NCI-H2029 treated with DMSO at 0.1 percent for 48 hours (cell line): Measurements from ENCODE around the gene ERP29.
"Not testable (repeated sequence)": the region's sequence is repeated elsewhere in the genome, so short reads cannot be mapped to it uniquely, and the experiment has no call there.

Source experiments
- DNase-seq: peaks from one replicate; lab custom pipeline; 2025; lab: John Stamatoyannopoulos, UW

ERP29 gene

GRCh38 chr12:112035219-112035785 is 22.1 kb downstream of the ERP29 start:
- DNase-seq, result no peak

- DNase-seq, result not testable (repeated sequence)
Measured at GRCh38 chr12:112036614-112037013, 23.4 kb downstream of the ERP29 start.

GRCh38 chr12:112046003-112046402 is 32.8 kb downstream of the ERP29 start:
- no peak for DNase-seq

GRCh38 chr12:112049351-112049750 is 36.1 kb downstream of the ERP29 start:
- DNase-seq, result no peak

- no peak for DNase-seq
Measured at GRCh38 chr12:112061137-112061536, 47.9 kb downstream of the ERP29 start.

GRCh38 chr12:112063273-112063672 is 50.0 kb downstream of the ERP29 start:
- no peak for DNase-seq

- DNase-seq, result no peak
Measured at GRCh38 chr12:112066566-112066965, 53.3 kb downstream of the ERP29 start.
